ENCODE results near the gene RNF151.

RNF151 gene

GRCh38 chr16:1987198-1987597 lies 20.5 kb downstream of the RNF151 start:
- DNase-seq (no peak), ATAC-seq (no peak)
- Mint-ChIP-seq H3K9me3 (no peaks in the 10 kb centered on the region), H3K27me3 (peaks cover 24% of the 10 kb centered on the region), H3K4me1 (peaks cover 35% of the 10 kb centered on the region), H3K27ac (no peak overlapping the region), H3K4me3 (no peak overlapping the region), H3K36me3 (ENCODE audit: low read depth) (no peaks in the 10 kb centered on the region)

DNA sequence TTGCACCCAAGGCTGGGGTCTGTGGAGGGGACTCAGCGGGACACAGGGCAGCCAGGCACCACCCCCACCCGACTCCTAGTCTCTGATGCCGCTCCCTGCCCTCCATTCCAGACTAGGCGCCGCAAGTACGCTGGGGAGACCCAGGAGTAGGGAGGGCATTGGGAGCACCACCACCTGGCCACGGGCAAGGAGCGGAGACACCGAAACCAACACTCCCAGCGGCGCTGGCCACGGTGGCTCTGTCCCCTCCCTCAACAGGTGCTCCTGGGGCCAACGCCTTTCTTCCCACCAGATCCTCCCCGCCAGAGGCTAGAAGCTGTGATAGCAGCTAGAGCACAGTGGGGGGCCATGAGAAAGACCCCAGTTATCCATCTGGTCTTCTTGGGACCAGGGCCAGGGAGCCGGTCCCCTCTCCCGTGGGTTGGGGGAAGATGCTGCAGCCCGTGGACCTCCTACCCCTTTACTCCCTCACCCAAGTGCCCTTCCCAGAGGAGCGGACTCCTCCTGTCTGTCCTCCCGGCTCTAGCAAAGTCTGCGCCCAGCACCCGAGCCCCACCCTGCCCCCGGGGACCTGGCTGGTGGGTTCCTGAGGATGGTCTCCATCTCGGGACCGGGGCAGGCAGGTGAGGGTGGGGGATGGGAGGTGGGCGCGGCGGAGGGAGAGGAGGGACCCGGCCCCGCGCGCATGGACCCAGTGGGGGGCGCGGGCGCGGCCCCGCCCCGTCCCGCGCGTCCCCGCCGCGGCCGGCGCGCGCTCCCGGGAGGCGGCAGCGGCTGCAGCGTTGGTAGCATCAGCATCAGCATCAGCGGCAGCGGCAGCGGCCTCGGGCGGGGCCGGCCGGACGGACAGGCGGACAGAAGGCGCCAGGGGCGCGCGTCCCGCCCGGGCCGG lies 22.8 kb downstream of the RNF151 start, which contains the start of gene SYNGR3:
SYNGR3 (plus strand) TSS at position 762 of the 892 bp plus-strand sequence. CDS start 133 bp downstream, outside the sequence.
- Mint-ChIP-seq H3K36me3 (ENCODE audit: low read depth) (no peaks in the 10 kb centered on the region), H3K27ac (peak within 1 kb of the TSS; percentile 82), H3K4me1 (peaks cover 41% of the 10 kb centered on the region), H3K9me3 (no peaks in the 10 kb centered on the region), H3K27me3 (peaks cover 13% of the 10 kb centered on the region), H3K4me3 (peak within 1 kb of the TSS; percentile 70)
- ATAC-seq: no peak
- DNase-seq: no peak

DNA sequence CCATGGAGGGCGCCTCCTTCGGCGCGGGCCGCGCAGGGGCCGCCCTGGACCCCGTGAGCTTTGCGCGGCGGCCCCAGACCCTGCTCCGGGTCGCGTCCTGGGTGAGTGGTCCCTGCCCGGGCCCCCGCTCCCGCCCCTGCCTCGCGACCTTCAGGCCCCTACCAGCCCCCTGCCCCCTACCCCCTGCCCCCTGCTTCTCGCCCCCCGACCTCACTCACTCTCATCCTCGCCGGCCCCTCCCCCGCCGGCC lies 23.4 kb downstream of the RNF151 start:
- H3K36me3 Mint-ChIP-seq (ENCODE audit: low read depth): no peaks in the 10 kb centered on the region
- no peak for DNase-seq
- ATAC-seq: no peak
- H3K9me3 Mint-ChIP-seq: no peaks in the 10 kb centered on the region
- no peak overlapping the region for H3K4me3 Mint-ChIP-seq
- peaks cover 13% of the 10 kb centered on the region for H3K27me3 Mint-ChIP-seq
- peaks cover 37% of the 10 kb centered on the region for H3K4me1 Mint-ChIP-seq
- H3K27ac Mint-ChIP-seq: no peak overlapping the region

- Mint-ChIP-seq H3K9me3 (no peaks in the 10 kb centered on the region), H3K4me1 (peaks cover 32% of the 10 kb centered on the region), H3K36me3 (ENCODE audit: low read depth) (no peaks in the 10 kb centered on the region), H3K4me3 (peak overlapping the region; percentile 70), H3K27ac (peak overlapping the region; percentile 82), H3K27me3 (peaks cover 13% of the 10 kb centered on the region)
- no peak for ATAC-seq
- peak; percentile 64 for DNase-seq
These were observed 23.9 kb downstream of the RNF151 start for GRCh38 chr16:1990351-1991134.

- peak overlapping the region; percentile 70 for H3K4me3 Mint-ChIP-seq
- peak overlapping the region; percentile 82 for H3K27ac Mint-ChIP-seq
- DNase-seq: peak; percentile 69
- no peaks in the 10 kb centered on the region for H3K36me3 Mint-ChIP-seq (ENCODE audit: low read depth)
- ATAC-seq: peak; percentile 61
- peaks cover 33% of the 10 kb centered on the region for H3K4me1 Mint-ChIP-seq
- peaks cover 13% of the 10 kb centered on the region for H3K27me3 Mint-ChIP-seq
- no peaks in the 10 kb centered on the region for H3K9me3 Mint-ChIP-seq
These were observed 24.5 kb downstream of the RNF151 start for GRCh38 chr16:1991135-1991551.

GRCh38 chr16:1991588-1991947 lies 24.9 kb downstream of the RNF151 start:
- Mint-ChIP-seq H3K4me1 (peaks cover 37% of the 10 kb centered on the region), H3K4me3 (peak overlapping the region; percentile 70), H3K36me3 (ENCODE audit: low read depth) (peaks cover under 1% of the 10 kb centered on the region), H3K9me3 (no peaks in the 10 kb centered on the region), H3K27me3 (peaks cover 13% of the 10 kb centered on the region), H3K27ac (peak overlapping the region; percentile 82)
- DNase-seq (no peak), ATAC-seq (no peak)

- peak; percentile 42 for ATAC-seq
- Mint-ChIP-seq H3K27me3 (peaks cover 13% of the 10 kb centered on the region), H3K36me3 (ENCODE audit: low read depth) (peaks cover 3% of the 10 kb centered on the region), H3K27ac (no peak overlapping the region), H3K9me3 (no peaks in the 10 kb centered on the region), H3K4me3 (no peak overlapping the region), H3K4me1 (peaks cover 39% of the 10 kb centered on the region)
- peak; percentile 97 for DNase-seq
These were observed 25.5 kb downstream of the RNF151 start for GRCh38 chr16:1991948-1992703.

DNA sequence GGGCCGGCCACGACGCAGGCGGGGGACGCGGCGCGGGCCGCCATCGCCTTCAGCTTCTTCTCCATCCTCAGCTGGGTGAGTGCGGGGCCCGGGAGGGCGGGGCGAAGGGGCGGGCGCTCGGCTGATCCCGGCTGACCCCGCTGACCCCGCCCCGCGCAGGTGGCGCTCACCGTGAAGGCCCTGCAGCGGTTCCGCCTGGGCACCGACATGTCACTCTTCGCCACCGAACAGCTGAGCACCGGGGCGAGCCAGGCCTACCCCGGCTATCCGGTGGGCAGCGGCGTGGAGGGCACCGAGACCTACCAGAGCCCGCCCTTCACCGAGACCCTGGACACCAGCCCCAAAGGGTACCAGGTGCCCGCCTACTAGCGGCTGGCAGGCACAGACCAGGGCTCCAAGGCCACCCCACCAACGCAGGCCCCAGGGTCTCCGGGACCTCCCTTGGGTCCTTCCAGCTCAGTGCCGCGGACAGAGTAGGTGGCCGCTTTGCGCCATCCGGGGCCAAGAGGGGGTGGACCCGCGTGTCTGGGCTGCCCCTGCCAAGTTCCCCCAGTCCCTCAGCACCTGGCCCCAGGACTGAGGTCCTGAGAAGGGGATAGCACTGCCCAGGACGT lies 26.2 kb downstream of the RNF151 start:
- Mint-ChIP-seq H3K27me3 (peaks cover 13% of the 10 kb centered on the region), H3K4me3 (no peak overlapping the region), H3K9me3 (no peaks in the 10 kb centered on the region), H3K36me3 (ENCODE audit: low read depth) (peaks cover 6% of the 10 kb centered on the region), H3K4me1 (peaks cover 42% of the 10 kb centered on the region), H3K27ac (no peak overlapping the region)
- DNase-seq: no peak
- no peak for ATAC-seq

DNA sequence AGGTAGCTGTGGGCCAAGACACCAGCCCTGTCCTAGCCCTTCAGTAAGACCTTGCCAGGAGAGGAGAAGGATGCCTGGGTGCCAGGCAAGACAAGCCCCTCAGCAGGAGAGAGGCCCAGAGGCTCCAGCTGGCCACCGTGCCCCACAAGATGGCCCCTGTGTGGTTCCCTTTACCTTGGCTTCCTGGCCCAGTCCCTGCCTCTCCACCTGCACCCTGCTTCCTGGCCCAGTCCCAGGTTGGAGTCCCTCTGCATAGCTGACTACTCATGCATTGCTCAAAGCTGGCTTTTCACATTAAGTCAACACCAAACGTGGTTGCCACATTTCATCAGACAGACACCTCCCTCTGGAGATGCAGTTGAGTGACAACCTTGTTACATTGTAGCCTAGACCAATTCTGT lies 27.1 kb downstream of the RNF151 start:
- no peaks in the 10 kb centered on the region for H3K9me3 Mint-ChIP-seq
- H3K36me3 Mint-ChIP-seq (ENCODE audit: low read depth): peaks cover 12% of the 10 kb centered on the region
- DNase-seq: no peak
- peaks cover 42% of the 10 kb centered on the region for H3K4me1 Mint-ChIP-seq
- H3K4me3 Mint-ChIP-seq: no peak overlapping the region
- ATAC-seq: no peak
- H3K27me3 Mint-ChIP-seq: peaks cover 8% of the 10 kb centered on the region
- H3K27ac Mint-ChIP-seq: peak overlapping the region; percentile 19

- Mint-ChIP-seq H3K27ac (no peak overlapping the region), H3K9me3 (no peaks in the 10 kb centered on the region), H3K4me1 (peaks cover 20% of the 10 kb centered on the region), H3K4me3 (no peak overlapping the region), H3K27me3 (no peaks in the 10 kb centered on the region), H3K36me3 (ENCODE audit: low read depth) (peaks cover 20% of the 10 kb centered on the region)
- DNase-seq (no peak), ATAC-seq (no peak)
These were observed 31.1 kb downstream of the RNF151 start for GRCh38 chr16:1997494-1998359.

GRCh38 chr16:1998360-1998835 lies 31.7 kb downstream of the RNF151 start:
- no peak overlapping the region for H3K4me3 Mint-ChIP-seq
- DNase-seq (no peak), ATAC-seq (no peak)
- H3K4me1 Mint-ChIP-seq: peaks cover 18% of the 10 kb centered on the region
- H3K27me3 Mint-ChIP-seq: no peaks in the 10 kb centered on the region
- H3K27ac Mint-ChIP-seq: no peak overlapping the region
- H3K9me3 Mint-ChIP-seq: no peaks in the 10 kb centered on the region
- peaks cover 20% of the 10 kb centered on the region for H3K36me3 Mint-ChIP-seq (ENCODE audit: low read depth)

- ATAC-seq: no peak
- DNase-seq: no peak
- Mint-ChIP-seq H3K4me1 (peaks cover 12% of the 10 kb centered on the region), H3K9me3 (no peaks in the 10 kb centered on the region), H3K27ac (no peak overlapping the region), H3K36me3 (ENCODE audit: low read depth) (peaks cover 20% of the 10 kb centered on the region), H3K4me3 (no peak overlapping the region), H3K27me3 (no peaks in the 10 kb centered on the region)
These were observed 32.5 kb downstream of the RNF151 start for GRCh38 chr16:1998852-1999801.

Measured in activated naive CD8-positive, alpha-beta T cell treated with anti-CD3 and anti-CD28 coated beads, Interleukin-2, amount 50 U/mL, for 24 hours (primary cell).